Measurements from ENCODE around the gene PRRC1.

- TF ChIP-seq CTCF (IDR thresholded peaks at IDR 0.05) (no peak), E2F4 (CRISPR knock-in tag; IDR thresholded peaks at IDR 0.05; ENCODE audit: borderline replicate concordance, low read depth) (no peak), USF2 (CRISPR knock-in tag; IDR thresholded peaks at IDR 0.05) (no peak), ZNF121 (CRISPR knock-in tag; IDR thresholded peaks at IDR 0.05) (no peak), AR (CRISPR knock-in tag; IDR thresholded peaks at IDR 0.05) (no peak), ATF6 (CRISPR knock-in tag; IDR thresholded peaks at IDR 0.05) (no peak), OVOL2 (CRISPR knock-in tag; IDR thresholded peaks at IDR 0.05; ENCODE audit: borderline replicate concordance) (no peak), TCF7 (CRISPR knock-in tag; IDR thresholded peaks at IDR 0.05; ENCODE audit: low read depth) (no peak), PREB (CRISPR knock-in tag; IDR thresholded peaks at IDR 0.05; ENCODE audit: borderline replicate concordance) (no peak), IRF2 (CRISPR knock-in tag; IDR thresholded peaks at IDR 0.05; ENCODE audit: borderline replicate concordance, low read depth) (no peak), ATF1 (CRISPR knock-in tag; IDR thresholded peaks at IDR 0.05) (no peak), ARID4B (CRISPR knock-in tag; IDR thresholded peaks at IDR 0.05; ENCODE audit: borderline replicate concordance) (no peak), ATF3 (CRISPR knock-in tag; conservative IDR thresholded peaks at IDR 0.05) (no peak), KAT7 (CRISPR knock-in tag; IDR thresholded peaks at IDR 0.05; ENCODE audit: borderline replicate concordance) (no peak)
Measured at GRCh38 chr5:127572930-127573329, 55.5 kb downstream of the PRRC1 start.
